COLO668 (cell line): ENCODE measurements around the gene ALG6.

Experiments used
- DNase-seq: peaks from one replicate; lab custom pipeline; 2025; ENCODE audit not compliant: unreplicated experiment; lab: John Stamatoyannopoulos, UW

ALG6 gene

DNA sequence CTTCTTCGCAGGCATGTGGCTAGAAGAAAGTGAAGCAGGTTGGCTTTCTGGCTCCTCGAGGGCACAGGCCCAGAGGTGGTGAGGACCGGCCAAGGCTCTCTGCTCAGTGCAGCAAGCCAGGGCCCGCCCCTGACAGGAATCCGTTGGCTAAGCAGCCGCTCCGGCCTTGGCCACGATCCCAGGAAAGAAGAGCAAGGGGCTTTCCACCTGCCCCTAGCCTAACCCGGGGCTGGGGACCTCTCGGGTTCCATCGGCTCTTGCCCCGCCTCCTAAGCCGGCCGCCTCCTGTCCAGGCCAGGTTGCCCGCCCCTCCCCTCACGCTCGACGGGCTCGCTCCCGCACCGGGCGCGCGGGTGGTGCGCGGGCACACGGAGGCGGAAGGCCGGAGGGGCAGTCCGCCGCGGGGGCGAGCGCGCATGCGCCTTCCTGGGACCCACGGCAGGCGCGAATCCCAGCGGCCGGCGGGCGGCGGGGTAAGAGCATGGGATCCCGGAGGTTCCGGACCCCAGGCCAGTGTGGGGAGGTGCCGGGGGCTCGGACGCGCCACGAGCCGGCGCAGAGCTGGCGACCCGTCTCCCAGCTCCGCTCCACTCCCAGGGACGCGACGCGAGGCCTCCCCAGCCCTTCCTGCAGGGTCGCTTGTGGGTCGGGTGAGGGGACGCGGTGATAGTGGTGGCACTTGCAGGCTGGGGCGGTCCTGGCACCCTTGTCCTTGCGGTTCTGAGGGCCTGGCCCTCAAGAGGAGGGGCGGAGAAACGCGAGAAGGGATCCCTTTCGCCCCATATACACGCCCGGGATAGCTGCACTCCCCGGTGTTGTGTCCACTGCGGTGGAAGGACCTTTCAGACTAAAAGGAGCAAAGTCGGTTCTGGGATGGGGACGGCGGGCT, at the start of gene ALG6:
Gene ALG6 (plus strand): TSS at position 413 of the 889 bp plus-strand sequence. CDS start 3,351 bp downstream, outside the sequence.
- peak; percentile 100 for DNase-seq

DNA sequence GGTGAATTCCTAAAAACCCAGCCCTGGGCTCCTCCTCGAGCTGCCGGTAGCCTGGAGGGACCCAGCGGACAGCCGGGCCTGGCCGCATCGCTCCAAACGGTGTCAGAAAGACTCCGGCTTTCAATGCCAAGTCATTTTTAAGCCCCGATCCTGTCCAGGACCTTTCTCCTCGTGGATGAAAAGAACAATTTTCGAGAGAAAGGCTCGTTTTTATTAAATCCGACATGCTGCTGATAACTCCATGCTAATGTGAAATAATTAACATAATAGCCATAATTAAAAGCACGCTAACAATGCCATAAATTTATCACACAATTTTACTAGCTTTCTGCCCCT, 49.6 kb upstream of the ALG6 start:
- no peak for DNase-seq

DNA sequence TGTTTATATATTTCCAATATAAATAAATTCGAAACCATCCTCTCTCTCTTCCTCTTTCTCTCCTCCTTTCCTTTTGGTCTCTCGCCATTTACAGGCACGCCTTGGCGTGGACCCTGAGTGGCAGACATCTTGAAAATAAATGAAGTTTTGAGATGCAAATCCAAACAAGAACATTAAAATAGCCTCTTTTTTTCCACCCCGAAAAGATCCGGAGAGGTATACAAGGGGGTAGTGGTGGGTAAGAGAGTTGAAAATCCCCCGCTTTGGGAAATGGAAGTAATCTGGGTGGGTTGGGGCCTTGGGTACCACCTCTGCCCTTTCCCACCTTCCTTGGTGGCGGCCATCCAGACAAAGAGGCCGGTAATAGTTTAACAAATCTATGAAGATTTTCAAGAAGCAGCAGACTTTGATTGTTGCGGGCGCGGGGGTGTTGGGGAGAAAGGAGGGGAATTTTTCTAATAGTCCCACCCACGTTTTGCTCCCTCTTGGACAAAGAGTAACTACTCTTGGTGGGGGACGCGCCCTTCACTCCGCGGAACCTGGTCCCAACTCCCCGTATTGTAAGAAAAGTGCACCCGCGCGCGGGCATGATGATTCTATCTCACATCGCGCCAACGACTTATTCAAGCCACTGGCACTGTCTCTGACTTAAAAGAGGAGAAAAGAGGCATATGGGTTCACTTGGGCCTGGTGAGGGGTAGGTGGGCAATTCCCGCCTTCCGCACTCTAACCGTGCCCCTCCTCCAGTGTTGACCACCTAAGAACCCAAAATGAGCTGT, 49.0 kb upstream of the ALG6 start:
- no peak for DNase-seq

DNA sequence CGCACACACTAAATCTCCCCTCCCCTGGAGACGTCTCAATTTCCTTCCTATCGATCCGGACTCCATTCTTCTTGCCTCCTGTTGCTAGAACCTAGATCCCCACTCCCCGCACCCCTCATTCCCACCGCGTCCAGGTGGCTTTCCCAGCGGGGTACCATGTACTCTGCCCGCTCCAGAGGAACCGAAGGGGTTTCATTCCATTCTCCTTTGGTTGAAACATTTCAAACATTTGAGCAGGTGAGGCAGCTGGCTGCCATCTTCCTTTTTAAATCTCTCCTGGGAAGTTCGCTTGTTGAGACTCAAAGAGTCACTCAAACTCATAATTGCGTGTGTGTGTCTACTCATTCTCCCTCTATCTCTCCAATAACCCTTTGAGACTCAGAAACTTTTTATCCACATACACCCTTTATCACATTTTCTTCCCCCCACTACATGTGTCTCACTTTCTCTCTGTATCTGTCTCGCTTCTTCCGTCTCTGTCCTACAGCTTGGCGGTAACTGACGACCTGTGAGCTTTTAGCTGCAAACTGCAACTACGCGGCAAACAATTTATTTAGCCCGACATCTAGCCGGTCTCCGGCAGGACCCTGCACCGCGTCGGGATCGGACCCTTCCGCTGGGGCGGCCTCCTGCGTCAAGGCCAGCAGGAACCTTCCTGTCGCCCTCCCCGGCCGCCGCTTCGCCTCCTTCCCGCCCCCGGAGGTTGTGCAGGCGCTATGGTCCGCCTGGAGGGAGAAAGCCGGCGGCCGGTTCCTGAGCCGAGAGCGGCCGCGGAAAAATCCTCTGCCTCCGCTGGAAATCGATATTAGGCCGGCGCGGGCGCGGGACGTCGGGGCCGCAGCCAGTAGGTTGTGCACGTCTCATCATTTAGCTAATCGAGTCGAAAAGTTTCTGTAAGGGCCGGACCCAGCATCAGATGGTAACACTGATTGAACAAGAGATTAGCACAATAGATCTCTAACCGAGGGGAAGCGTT, 48.1 kb upstream of the ALG6 start:
- DNase-seq: no peak

DNA sequence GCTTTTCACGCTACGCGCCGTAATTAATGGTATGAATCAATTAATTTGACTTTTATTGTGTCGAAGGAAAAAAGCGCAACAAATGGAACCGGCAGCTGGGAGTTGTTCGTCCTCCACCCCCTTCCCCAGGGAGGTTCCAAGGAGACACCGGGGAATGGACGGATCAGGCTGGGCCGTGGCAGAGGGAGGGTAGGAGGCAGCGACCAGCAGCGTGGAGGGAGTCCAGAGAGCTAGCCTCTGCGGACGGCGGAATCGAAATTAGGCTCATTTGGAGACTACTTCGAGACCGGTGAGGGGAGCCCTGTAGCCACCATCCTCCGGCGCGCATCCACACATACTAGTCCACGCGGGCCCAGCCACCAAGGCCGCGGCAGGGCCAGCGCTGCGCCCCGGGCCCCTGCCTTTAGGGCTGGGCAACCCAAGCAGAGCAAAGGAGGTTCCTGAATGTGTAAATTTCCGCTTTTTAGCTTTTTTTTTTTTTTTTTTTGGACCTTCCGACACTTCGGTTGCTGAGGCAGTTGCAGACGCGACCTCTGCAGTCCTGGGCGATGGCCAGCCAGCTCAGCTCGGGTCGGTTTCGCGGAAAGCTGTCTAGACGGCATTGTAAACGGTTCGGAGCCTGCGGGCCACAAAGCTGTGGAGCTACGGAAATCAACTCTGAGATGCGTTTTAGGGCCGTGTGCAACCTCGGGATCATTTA, 47.3 kb upstream of the ALG6 start:
- DNase-seq: no peak

DNA sequence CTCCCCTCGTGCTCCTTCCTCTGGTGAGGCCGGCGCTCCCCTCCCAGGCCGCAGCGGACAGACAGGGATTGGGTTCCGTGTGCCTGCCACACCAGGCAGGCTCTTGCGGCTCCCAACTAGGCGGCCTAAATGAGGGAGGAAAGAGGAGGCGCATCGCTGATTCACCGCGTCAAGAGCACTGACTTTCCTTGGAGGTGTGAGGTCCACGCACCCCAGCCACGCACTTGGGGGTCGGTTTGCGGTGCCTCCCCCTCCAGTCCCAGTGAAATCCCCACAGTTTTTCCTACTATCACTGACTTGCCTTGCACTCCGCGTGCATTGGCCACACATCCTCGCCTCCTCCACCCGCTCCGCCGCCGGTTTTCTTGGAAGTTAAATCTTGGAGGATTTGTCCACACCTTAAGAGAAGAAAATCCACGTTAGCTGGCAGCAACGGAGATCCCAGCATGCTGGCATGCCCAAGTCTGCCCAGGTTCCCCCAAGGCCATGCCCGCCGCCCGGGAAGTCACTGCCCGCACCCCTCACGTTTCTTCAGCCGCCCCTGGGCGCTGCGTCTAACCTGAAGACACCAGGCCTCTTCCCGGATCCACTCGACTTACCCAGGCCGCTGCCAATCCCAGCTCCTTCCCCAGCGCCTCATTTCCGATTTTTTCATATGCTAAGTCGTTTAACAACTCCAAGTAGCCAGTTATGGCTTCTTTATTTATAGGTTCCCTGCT, 46.2 kb upstream of the ALG6 start:
- no peak for DNase-seq

DNA sequence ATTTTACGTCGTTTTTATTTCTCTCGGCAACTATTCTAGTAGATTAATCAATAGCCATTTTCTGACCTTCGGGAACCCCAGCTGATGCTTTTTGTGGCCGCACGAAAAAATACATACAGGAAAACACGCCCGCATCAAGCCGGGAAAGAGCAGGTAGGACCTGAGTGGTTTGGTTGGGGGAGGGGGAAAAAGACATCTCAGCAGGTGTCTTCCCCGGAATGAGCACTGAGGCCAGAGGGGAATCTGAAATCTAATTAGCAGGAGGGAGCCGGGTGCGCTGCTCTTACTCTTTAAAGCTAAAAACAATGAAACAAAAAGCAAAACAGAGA, 45.7 kb upstream of the ALG6 start:
- DNase-seq: no peak

DNA sequence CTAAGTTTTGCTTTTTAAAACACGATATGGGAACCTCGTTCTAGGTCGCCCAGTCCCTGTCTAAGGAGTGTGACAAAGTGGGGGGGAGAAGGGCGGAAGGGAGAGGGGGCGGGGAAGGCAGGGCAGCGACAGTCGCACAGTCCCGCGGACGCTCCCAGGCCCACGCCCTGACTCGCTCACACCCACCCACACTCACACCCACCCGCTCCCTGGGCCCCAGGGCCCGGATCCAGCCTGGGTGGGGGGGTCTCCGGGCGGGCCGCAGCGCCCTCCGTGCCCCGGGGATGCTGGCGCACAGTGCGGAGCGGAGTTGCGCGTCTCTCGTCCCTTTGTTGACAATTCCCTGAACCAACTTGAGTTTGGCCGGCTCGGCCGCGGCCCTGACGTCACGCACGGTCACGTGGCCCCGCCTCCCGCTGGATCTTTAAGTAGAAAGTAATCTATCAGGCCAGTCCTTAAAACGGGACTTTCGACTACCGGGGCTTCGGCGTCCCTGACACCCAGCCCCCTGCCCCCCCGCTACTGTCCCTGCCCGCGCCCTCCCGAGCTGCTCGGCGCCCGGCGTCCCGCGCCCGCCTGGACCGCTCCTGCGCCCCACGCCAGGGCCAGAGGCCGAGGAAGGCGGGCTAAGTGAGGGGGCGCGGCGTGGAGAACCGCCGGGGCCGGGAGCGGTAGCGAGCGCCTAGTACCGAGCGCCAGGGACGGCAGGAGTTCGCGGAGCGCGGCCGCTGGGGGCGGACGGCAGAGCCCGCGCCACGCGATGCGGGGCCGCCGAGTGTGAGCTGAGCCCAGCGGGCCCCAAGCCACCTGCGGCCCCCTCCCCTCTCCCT, 45.1 kb upstream of the ALG6 start, which contains the start of gene FOXD3:
Gene FOXD3 (plus strand): TSS at position 454 of the 830 bp plus-strand sequence. CDS start 492 bp downstream, outside the sequence.
- DNase-seq: peak; percentile 94

DNA sequence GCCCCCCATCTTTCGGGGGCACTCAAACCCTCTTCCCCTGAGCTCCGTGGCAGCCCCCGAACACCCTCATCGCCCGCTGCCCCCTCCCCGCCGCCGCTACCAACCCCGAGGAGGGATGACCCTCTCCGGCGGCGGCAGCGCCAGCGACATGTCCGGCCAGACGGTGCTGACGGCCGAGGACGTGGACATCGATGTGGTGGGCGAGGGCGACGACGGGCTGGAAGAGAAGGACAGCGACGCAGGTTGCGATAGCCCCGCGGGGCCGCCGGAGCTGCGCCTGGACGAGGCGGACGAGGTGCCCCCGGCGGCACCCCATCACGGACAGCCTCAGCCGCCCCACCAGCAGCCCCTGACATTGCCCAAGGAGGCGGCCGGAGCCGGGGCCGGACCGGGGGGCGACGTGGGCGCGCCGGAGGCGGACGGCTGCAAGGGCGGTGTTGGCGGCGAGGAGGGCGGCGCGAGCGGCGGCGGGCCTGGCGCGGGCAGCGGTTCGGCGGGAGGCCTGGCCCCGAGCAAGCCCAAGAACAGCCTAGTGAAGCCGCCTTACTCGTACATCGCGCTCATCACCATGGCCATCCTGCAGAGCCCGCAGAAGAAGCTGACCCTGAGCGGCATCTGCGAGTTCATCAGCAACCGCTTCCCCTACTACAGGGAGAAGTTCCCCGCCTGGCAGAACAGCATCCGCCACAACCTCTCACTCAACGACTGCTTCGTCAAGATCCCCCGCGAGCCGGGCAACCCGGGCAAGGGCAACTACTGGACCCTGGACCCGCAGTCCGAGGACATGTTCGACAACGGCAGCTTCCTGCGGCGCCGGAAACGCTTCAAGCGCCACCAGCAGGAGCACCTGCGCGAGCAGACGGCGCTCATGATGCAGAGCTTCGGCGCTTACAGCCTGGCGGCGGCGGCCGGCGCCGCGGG, 44.2 kb upstream of the ALG6 start:
- peak; percentile 97 for DNase-seq

DNA sequence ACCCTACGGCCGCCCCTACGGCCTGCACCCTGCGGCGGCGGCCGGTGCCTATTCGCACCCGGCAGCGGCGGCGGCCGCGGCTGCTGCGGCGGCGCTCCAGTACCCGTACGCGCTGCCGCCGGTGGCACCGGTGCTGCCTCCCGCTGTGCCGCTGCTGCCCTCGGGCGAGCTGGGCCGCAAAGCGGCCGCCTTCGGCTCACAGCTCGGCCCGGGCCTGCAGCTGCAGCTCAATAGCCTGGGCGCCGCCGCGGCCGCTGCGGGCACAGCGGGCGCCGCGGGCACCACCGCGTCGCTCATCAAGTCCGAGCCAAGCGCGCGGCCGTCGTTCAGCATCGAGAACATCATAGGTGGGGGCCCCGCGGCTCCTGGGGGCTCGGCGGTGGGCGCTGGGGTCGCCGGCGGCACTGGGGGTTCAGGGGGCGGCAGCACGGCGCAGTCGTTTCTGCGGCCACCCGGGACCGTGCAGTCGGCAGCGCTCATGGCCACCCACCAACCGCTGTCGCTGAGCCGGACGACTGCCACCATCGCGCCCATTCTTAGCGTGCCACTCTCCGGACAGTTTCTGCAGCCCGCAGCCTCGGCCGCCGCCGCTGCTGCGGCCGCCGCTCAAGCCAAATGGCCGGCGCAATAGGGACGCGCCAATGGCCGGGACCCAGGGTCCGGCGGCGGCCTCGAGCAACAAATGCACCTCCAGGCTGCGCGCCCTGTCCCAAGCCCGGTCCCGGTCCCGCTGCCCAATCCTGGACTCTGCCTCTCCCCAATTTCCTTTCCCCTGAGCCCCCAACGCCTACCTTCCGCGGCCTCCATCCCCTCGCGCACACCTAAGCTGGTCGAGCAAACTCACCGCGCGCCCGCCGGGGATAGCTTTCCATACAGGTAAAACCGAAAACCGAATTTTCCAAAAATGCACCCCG, 43.3 kb upstream of the ALG6 start:
- peak; percentile 97 for DNase-seq

DNA sequence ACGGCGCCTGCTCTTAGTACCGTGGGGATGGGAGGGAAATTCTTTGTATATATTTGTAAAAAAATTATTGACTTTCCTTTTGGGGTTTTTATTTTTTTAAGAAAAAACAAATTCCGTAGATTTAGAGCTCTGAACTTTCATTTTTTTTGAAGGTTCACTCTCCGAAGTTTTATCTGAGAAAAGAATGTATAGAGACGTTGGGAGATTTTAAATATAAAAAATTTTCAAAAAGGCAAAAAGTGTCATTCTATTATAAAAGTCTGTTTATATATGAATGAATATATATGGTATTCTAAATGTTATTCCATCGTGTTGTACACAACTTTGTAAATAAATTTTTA, 42.7 kb upstream of the ALG6 start:
- no peak for DNase-seq

DNA sequence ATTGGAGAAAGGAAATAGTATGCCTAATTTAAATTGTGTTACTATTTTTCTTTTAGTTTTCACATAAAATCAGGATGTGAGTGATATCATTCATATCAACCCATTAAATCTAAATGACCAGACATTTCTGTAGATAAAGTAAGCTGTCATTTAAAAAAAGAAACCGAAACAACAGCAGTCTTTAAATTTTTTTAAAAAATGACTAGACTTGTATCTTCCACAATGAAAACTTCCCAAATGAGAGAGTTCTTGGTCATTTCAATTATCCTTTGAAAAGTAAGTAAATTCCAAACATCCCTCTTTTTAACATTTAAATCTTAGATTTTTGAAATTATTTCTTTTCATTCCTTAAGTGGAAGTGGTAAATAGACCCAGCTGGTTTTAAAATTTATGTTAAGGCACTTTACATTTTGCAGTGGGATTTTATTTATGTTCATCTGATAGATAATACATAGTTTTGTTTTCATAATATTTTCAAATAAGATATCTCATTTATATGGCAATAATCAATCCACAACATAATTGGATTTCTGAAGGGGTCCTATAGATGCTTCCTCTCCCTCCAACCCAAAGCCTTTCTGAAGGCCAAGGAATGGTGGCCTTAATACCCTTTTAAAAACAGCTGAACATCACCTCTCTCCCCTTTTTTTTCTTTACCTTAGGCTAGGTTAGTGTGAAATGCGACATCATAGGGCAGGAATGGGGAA, 42.0 kb upstream of the ALG6 start:
- no peak for DNase-seq

DNA sequence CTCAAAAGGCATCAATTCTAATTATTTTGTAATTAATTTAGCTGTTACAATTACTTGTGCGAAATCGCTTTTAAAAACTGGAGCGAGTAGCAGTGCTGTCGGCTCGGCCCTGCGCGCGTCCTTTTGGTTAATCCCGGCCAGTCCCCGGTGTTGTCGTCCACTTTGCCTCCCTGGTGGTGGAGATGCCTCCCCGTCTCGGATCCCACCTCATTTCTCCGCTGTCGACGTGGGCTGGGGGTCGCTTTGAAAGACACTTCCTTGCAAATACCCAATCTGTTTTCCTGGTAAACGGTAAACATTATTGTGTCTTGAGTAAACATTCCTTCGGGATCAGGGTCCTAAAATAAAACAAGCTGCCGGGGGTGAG, 41.3 kb upstream of the ALG6 start:
- DNase-seq: peak; percentile 56

DNA sequence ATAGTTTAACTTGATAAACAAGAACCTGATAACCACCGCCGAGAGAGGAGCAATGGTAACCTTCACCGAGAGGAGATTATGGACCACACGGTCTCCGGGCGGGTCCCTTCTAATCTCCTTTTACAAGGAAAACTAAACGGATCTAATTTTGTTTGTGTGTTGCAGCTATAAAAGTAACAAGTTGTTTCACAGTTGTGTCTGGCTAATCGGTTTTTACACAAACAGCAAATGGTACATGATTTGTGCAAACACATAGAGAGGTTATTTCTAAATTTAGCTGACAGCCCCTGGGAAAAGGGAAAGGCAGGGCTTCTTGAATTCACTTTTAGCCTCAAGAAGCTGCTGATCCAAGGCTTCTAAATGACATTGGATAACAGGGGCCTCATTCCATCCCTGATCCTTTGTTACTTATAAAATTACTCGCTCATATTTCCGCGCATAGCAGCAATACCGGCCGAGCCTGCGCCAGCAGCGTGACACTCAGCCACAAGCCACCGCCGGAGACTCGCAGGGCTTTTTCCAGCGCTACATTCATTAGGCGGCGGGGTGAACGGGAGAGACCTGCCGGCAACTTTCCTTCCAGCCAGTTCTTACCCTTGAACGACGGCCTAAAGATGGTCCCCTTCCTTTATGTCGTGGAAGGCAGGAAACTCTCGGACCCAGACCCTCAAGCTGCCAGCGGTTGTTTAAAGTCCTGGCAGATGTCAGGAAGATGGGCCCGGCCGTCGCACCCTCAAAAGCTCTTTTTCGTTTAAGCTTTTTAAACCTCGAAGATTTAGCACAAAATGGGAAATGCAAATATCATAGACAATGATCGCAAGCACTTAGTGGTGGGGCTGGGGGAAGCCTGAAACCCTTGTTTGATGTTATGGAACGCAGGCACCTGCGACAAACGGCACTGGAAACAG, 40.7 kb upstream of the ALG6 start:
- peak; percentile 56 for DNase-seq

DNA sequence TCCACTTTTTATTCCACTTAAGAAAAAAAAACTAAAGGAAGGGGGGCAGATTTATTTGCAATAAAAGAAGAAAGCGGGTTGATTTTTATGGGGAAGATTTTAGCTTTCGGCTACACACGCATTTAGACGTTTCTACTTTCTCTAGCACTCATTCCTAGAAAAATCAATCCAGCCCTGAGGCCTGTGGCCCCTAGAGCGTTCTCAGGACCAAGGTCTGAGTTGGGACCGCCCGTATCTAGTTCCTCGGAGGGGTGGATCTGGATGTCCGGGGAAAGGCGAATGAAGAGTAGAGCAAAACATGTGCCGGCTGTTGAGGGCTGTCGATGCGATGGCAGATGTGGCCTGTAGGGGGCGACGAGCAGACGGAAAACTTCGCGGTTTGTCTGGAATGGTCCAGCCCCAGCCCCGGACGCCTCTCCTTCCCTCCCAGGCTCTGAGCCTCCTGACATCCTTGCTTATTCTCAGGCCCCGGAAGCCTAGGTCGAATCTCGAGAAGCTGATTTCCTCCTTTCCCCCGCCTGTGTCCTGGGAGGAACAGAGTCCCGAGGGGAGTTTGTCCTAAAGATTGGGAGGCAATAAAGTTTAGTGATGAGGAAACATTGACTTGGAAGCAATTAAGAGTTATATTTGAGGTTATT, 39.9 kb upstream of the ALG6 start:
- peak; percentile 86 for DNase-seq
